HEK293 (cell line): ENCODE data around the gene TBC1D22A.

Source experiments
- CTCF ChIA-PET: fragments of 350-600 bp; formaldehyde crosslinking; extraction: SDS; loops from one replicate; lab custom pipeline; 2021; ENCODE audit warnings: antibody characterized with exemption; lab: Yijun Ruan, JAX
- POLR2A ChIA-PET: fragments of 300-600 bp; formaldehyde crosslinking; extraction: SDS; loops from one replicate; lab custom pipeline; 2020; ENCODE audit warnings: antibody characterized with exemption, inconsistent platforms; lab: Yijun Ruan, JAX
- H3K27ac ChIP-seq: fragments of 200-500 bp; sonication (Bioruptor generic); 2 replicates; pipeline ENCODE4 v1.5.1; 2014; ENCODE audit warnings: low read depth, low read length, control low read depth, inconsistent platforms; ENCODE audit errors: extremely low read depth
- H3K36me3 ChIP-seq, 2 experiments: fragments of 200-500 bp in 1 of 2; sonication (Bioruptor generic) in 1 of 2; 1 replicate in 1 of 2; 2 replicates in 1 of 2; pipeline ENCODE4 v1.5.1; 2014 to 2017; ENCODE audit warnings: inconsistent platforms in 2 of 2, low read length in 2 of 2; ENCODE audit not compliant: control insufficient read depth in 2 of 2, insufficient read depth in 1 of 2
- H3K4me1 ChIP-seq: fragments of 200-500 bp; sonication (Bioruptor generic); 2 replicates; pipeline ENCODE4 v1.5.1; 2014; ENCODE audit warnings: mild to moderate bottlenecking, low read length, inconsistent platforms; ENCODE audit not compliant: control insufficient read depth, insufficient read depth
- H3K4me3 ChIP-seq: 2 replicates; pipeline ENCODE4 v1.5.1; 2011; ENCODE audit warnings: low read depth, mild to moderate bottlenecking, control low read depth, low read length, moderate library complexity
- H3K9me3 ChIP-seq: fragments of 200-500 bp; sonication (Bioruptor generic); 2 replicates; pipeline ENCODE4 v1.5.1; 2014; ENCODE audit warnings: low read depth, low read length, inconsistent platforms; ENCODE audit not compliant: control insufficient read depth, insufficient read depth
- CTCF ChIP-seq: fragments of 450-650 bp; formaldehyde crosslinking; IDR thresholded peaks from 2 replicates; pipeline ENCODE4 v1.5.1; 2016; ENCODE audit warnings: missing biosample characterization, missing genetic modification characterization
- GLI2 ChIP-seq: fragments of 450-650 bp; formaldehyde crosslinking; IDR thresholded peaks from 2 replicates; pipeline ENCODE4; 2017; ENCODE audit warnings: missing biosample characterization, missing genetic modification characterization, low read depth, borderline replicate concordance
- HIC1 ChIP-seq: fragments of 450-650 bp; formaldehyde crosslinking; IDR thresholded peaks from 2 replicates; pipeline ENCODE4 v1.5.1; 2016; ENCODE audit warnings: missing biosample characterization, missing genetic modification characterization
- PRDM1 ChIP-seq: fragments of 450-650 bp; formaldehyde crosslinking; IDR thresholded peaks from 2 replicates; pipeline ENCODE4; 2016; ENCODE audit warnings: missing biosample characterization, missing genetic modification characterization
- TSHZ1 ChIP-seq: fragments of 450-650 bp; formaldehyde crosslinking; IDR thresholded peaks from 2 replicates; pipeline ENCODE4 v1.5.1; 2016; ENCODE audit warnings: missing biosample characterization, missing genetic modification characterization, borderline replicate concordance
- YY2 ChIP-seq: fragments of 450-650 bp; formaldehyde crosslinking; IDR thresholded peaks from 2 replicates; pipeline ENCODE4 v1.5.1; 2016; ENCODE audit warnings: missing biosample characterization, missing genetic modification characterization
- ZBTB17 ChIP-seq: fragments of 450-650 bp; formaldehyde crosslinking; IDR thresholded peaks from 2 replicates; pipeline ENCODE4 v1.5.1; 2016; ENCODE audit warnings: missing biosample characterization, missing genetic modification characterization
- ZNF114 ChIP-seq: fragments of 450-650 bp; formaldehyde crosslinking; IDR thresholded peaks from 2 replicates; pipeline ENCODE4 v1.5.0; 2017; ENCODE audit warnings: missing biosample characterization, missing genetic modification characterization
- ZNF18 ChIP-seq: fragments of 450-650 bp; formaldehyde crosslinking; IDR thresholded peaks from 2 replicates; pipeline ENCODE4 v1.5.1; 2016; ENCODE audit warnings: missing biosample characterization, missing genetic modification characterization
- ZNF362 ChIP-seq: fragments of 450-650 bp; formaldehyde crosslinking; IDR thresholded peaks from 2 replicates; pipeline ENCODE4 v1.5.1; 2016; ENCODE audit warnings: missing biosample characterization, missing genetic modification characterization
- ZNF629 ChIP-seq: fragments of 450-650 bp; formaldehyde crosslinking; IDR thresholded peaks from 2 replicates; pipeline ENCODE4 v1.5.1; 2017; ENCODE audit warnings: missing biosample characterization, missing genetic modification characterization
- ZNF670 ChIP-seq: fragments of 450-650 bp; formaldehyde crosslinking; IDR thresholded peaks from 2 replicates; pipeline ENCODE4 v1.5.1; 2016; ENCODE audit warnings: missing biosample characterization, missing genetic modification characterization, low read depth
- ZNF777 ChIP-seq: fragments of 450-650 bp; formaldehyde crosslinking; IDR thresholded peaks from 2 replicates; pipeline ENCODE4 v1.5.1; 2017; ENCODE audit warnings: missing biosample characterization, missing genetic modification characterization, borderline replicate concordance
- ZNF792 ChIP-seq: fragments of 450-650 bp; formaldehyde crosslinking; IDR thresholded peaks from 2 replicates; pipeline ENCODE4 v1.5.1; 2016; ENCODE audit warnings: missing biosample characterization, missing genetic modification characterization

TBC1D22A gene

GRCh38 chr22:46972256-46972655, 209.8 kb downstream of the TBC1D22A start:
- H3K4me1 ChIP-seq = no peaks in the 10 kb centered on the region
- H3K9me3 ChIP-seq = no peaks in the 10 kb centered on the region
- ChIA-PET POLR2A (no interaction called here), CTCF (no interaction called here)
- no peak for TF ChIP-seq ZBTB17 (tag by site-specific recombination)
- TF ChIP-seq TSHZ1 = no peak
- TF ChIP-seq CTCF (tag by site-specific recombination) = no peak
- no peak for TF ChIP-seq YY2
- no peak for TF ChIP-seq ZNF362 (tag by site-specific recombination)
- no peak for TF ChIP-seq HIC1 (tag by site-specific recombination)
- TF ChIP-seq PRDM1 (tag by site-specific recombination) = no peak
- TF ChIP-seq ZNF629 (tag by site-specific recombination) = no peak
- no peak for TF ChIP-seq ZNF777 (tag by site-specific recombination)
- no peak for TF ChIP-seq ZNF792
- no peak for TF ChIP-seq GLI2 (tag by site-specific recombination)
- no peak for TF ChIP-seq ZNF18 (tag by site-specific recombination)
- no peak for TF ChIP-seq ZNF670 (tag by site-specific recombination)
- no peak for TF ChIP-seq ZNF114
- H3K4me3 ChIP-seq = no peak overlapping the region
- H3K27ac ChIP-seq = no peak overlapping the region
- H3K36me3 ChIP-seq = peaks cover 0 to 25% of the 10 kb centered on the region in 2 experiments; a peak in 1 of 3 replicates
